Upper lobe of right lung (tissue), 1 donor: ENCODE data around the gene DNHD1. TPM values are rescaled to one million over a fixed set of nuclear protein-coding genes. Genes with fewer than 3 reads are reported as not detected.
A peak's percentile ranks its signal among the peaks of the same experiment; 100 is the strongest.

Experiments used
- ATAC-seq: fragments of 200-7000 bp; cut with Tn5 transposase; one replicate; pipeline ENCODE4 v1.9.1; 2020; ENCODE audit warnings: mild to moderate bottlenecking, moderate library complexity
- DNase-seq: peaks from one replicate; pipeline ENCODE4 v3.0.0-alpha.2; 2020
- H3K27ac ChIP-seq: fragments of 200-600 bp; one replicate; pipeline ENCODE4 v1.8.0; 2022
- H3K27me3 ChIP-seq: fragments of 200-600 bp; one replicate; pipeline ENCODE4 v1.8.0; 2022; ENCODE audit warnings: mild to moderate bottlenecking
- H3K36me3 ChIP-seq: fragments of 200-600 bp; one replicate; pipeline ENCODE4 v1.8.0; 2022
- H3K4me1 ChIP-seq: fragments of 200-600 bp; one replicate; pipeline ENCODE4 v1.8.0; 2022
- H3K4me3 ChIP-seq: fragments of 200-600 bp; one replicate; pipeline ENCODE4 v1.8.0; 2022; ENCODE audit warnings: mild to moderate bottlenecking
- H3K9me3 ChIP-seq: fragments of 200-600 bp; one replicate; pipeline ENCODE4 v1.8.0; 2022
- CTCF ChIP-seq: fragments of 200-600 bp; IDR thresholded peaks from one replicate; pipeline ENCODE4 v1.8.0; 2022; ENCODE audit warnings: antibody characterized with exemption
- intact Hi-C: fragments of 100-400 bp; cut with DNase I; formaldehyde crosslinking; loops from one replicate; pipeline ENCODE4 v1.11.0; 2022
- total RNA-seq: library from RNA; stranded (reverse); fragmentation: NEBNext Ultra II Directional; extraction: Animal tissue kit (Norgen Biotek cat#: 25700); gene quantifications from one replicate; pipeline ENCODE4 v1.2.1, GENCODE V29; 2021
- donor health status: DM: no; HTN: yes; CAD: no; lungs with severe emphysema.

DNHD1 gene
- total RNA-seq, 1 donor from 2014 or later = 14.5 TPM

GRCh38 chr11:6566704-6567370, 69.8 kb downstream of the DNHD1 start:
- H3K4me1 ChIP-seq = no peaks in the 10 kb centered on the region
- H3K27ac ChIP-seq = no peak overlapping the region
- no peaks in the 10 kb centered on the region for H3K27me3 ChIP-seq
- no peaks in the 10 kb centered on the region for H3K9me3 ChIP-seq
- ATAC-seq (no peak), DNase-seq (no peak)
- intact Hi-C loops = no loop called here
- no peak overlapping the region for H3K4me3 ChIP-seq
- no peak for TF ChIP-seq CTCF
- H3K36me3 ChIP-seq = no peaks in the 10 kb centered on the region

- no peak for DNase-seq
- Histone ChIP-seq H3K27ac (no peak overlapping the region), H3K4me3 (no peak overlapping the region), H3K9me3 (no peaks in the 10 kb centered on the region), H3K36me3 (no peaks in the 10 kb centered on the region), H3K27me3 (no peaks in the 10 kb centered on the region), H3K4me1 (no peaks in the 10 kb centered on the region)
- TF ChIP-seq CTCF = no peak
- no peak for ATAC-seq
- intact Hi-C loops = no loop called here
These were observed 70.3 kb downstream of the DNHD1 start for GRCh38 chr11:6567371-6567745.

GRCh38 chr11:6568191-6568918, 71.3 kb downstream of the DNHD1 start:
- no peak overlapping the region for H3K27ac ChIP-seq
- TF ChIP-seq CTCF = no peak
- intact Hi-C loops = no loop called here
- ATAC-seq = no peak
- no peaks in the 10 kb centered on the region for H3K4me1 ChIP-seq
- no peaks in the 10 kb centered on the region for H3K36me3 ChIP-seq
- DNase-seq = no peak
- no peaks in the 10 kb centered on the region for H3K27me3 ChIP-seq
- H3K9me3 ChIP-seq = no peaks in the 10 kb centered on the region
- H3K4me3 ChIP-seq = no peak overlapping the region

GRCh38 chr11:6569706-6570105, 72.6 kb downstream of the DNHD1 start:
- TF ChIP-seq CTCF = no peak
- H3K36me3 ChIP-seq = no peaks in the 10 kb centered on the region
- no peak for DNase-seq
- H3K4me1 ChIP-seq = no peaks in the 10 kb centered on the region
- H3K4me3 ChIP-seq = no peak overlapping the region
- intact Hi-C loops = no loop called here
- no peaks in the 10 kb centered on the region for H3K9me3 ChIP-seq
- H3K27me3 ChIP-seq = no peaks in the 10 kb centered on the region
- no peak overlapping the region for H3K27ac ChIP-seq
- ATAC-seq = no peak

- intact Hi-C loops = no loop called here
- H3K36me3 ChIP-seq = no peaks in the 10 kb centered on the region
- peak; percentile 48 for ATAC-seq
- no peaks in the 10 kb centered on the region for H3K9me3 ChIP-seq
- DNase-seq = no peak
- no peak overlapping the region for H3K4me3 ChIP-seq
- no peak overlapping the region for H3K27ac ChIP-seq
- TF ChIP-seq CTCF = no peak
- H3K4me1 ChIP-seq = no peaks in the 10 kb centered on the region
- H3K27me3 ChIP-seq = no peaks in the 10 kb centered on the region
These were observed 73.8 kb downstream of the DNHD1 start for GRCh38 chr11:6570691-6571427.
